PFSK-1 (cell line): ENCODE measurements around the gene BEAN1.

Source experiments
- FOXP2 ChIP-seq: optimal IDR thresholded peaks from 2 replicates; pipeline ENCODE3; 2011; ENCODE audit warnings: borderline replicate concordance, control low read depth, inconsistent platforms; ENCODE audit not compliant: insufficient read depth; ENCODE audit errors: extremely low read length, extremely low read depth
- POLR2AphosphoS5 ChIP-seq: IDR thresholded peaks from 2 replicates; pipeline ENCODE4 v1.6.1; 2012; ENCODE audit warnings: low read depth, mild to moderate bottlenecking, control low read depth, low read length, moderate library complexity
- SIN3A ChIP-seq: IDR thresholded peaks from 2 replicates; pipeline ENCODE4 v1.6.1; 2012; ENCODE audit warnings: mild to moderate bottlenecking, low read length, moderate library complexity, borderline replicate concordance; ENCODE audit not compliant: insufficient read depth
- TAF1 ChIP-seq: IDR thresholded peaks from 2 replicates; pipeline ENCODE4 v1.6.1; 2012; ENCODE audit warnings: low read length, control low read depth, borderline replicate concordance; ENCODE audit not compliant: insufficient read depth
- TF ChIP-seq, protein P1 (sequence below), 2 experiments: IDR thresholded peaks; 2 replicates each; pipeline versions ENCODE4 v1.6.1 to v1.8.0; 2011 to 2012; ENCODE audit warnings: low read depth in 2 of 2, low read length in 2 of 2, control low read depth in 1 of 2, inconsistent platforms in 1 of 2, mild to moderate bottlenecking in 1 of 2, moderate library complexity in 1 of 2; ENCODE audit not compliant: insufficient read depth in 1 of 2

Gene BEAN1

DNA sequence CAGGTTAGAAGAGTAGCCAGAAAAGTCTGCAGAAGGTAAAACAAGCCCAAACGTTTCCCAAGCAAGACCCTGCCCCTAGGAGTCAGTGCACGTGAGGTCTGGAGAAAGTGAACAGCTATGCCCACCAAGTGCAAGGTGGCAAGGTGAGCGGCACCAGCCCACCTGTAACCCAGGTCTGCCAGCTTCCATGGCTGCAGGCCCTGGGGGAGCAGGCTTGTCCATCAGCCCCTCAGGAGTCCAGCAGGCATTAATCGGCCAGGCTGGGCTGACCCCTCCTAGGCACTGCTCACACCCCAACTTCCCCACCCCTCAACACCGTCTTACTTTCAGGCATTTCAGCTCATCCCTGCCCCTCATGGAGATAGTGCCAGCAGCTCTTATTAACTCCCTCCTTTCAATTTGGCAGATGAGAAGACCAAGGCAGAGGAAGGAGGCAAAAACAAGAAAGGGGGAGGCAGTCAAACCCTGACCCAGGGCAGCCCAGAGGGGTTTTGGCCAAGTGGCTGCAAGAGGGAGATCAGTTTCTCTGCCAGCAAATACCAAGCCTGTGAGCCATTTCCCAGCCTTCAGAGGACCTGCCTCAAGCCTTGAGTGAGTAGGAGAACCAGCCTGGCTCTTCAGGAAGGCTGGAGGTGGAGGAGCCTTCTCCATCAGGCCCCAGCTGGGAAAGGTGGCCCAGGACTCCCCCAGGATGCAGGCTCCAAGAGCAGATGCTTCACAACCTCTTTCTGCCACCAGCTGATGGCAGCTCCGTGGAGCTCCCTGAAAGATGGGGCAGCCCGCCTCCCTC, 14.7 kb downstream of the BEAN1 start:
- TF ChIP-seq, protein P1, sequence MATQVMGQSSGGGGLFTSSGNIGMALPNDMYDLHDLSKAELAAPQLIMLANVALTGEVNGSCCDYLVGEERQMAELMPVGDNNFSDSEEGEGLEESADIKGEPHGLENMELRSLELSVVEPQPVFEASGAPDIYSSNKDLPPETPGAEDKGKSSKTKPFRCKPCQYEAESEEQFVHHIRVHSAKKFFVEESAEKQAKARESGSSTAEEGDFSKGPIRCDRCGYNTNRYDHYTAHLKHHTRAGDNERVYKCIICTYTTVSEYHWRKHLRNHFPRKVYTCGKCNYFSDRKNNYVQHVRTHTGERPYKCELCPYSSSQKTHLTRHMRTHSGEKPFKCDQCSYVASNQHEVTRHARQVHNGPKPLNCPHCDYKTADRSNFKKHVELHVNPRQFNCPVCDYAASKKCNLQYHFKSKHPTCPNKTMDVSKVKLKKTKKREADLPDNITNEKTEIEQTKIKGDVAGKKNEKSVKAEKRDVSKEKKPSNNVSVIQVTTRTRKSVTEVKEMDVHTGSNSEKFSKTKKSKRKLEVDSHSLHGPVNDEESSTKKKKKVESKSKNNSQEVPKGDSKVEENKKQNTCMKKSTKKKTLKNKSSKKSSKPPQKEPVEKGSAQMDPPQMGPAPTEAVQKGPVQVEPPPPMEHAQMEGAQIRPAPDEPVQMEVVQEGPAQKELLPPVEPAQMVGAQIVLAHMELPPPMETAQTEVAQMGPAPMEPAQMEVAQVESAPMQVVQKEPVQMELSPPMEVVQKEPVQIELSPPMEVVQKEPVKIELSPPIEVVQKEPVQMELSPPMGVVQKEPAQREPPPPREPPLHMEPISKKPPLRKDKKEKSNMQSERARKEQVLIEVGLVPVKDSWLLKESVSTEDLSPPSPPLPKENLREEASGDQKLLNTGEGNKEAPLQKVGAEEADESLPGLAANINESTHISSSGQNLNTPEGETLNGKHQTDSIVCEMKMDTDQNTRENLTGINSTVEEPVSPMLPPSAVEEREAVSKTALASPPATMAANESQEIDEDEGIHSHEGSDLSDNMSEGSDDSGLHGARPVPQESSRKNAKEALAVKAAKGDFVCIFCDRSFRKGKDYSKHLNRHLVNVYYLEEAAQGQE (IDR thresholded peaks at IDR 0.05; ENCODE audit: insufficient read depth in 1 of 2, low read depth in 2 of 2, low read length in 2 of 2) = no peak
- TF ChIP-seq FOXP2 (no peak), SIN3A (no peak), POLR2AphosphoS5 (no peak), TAF1 (no peak)

DNA sequence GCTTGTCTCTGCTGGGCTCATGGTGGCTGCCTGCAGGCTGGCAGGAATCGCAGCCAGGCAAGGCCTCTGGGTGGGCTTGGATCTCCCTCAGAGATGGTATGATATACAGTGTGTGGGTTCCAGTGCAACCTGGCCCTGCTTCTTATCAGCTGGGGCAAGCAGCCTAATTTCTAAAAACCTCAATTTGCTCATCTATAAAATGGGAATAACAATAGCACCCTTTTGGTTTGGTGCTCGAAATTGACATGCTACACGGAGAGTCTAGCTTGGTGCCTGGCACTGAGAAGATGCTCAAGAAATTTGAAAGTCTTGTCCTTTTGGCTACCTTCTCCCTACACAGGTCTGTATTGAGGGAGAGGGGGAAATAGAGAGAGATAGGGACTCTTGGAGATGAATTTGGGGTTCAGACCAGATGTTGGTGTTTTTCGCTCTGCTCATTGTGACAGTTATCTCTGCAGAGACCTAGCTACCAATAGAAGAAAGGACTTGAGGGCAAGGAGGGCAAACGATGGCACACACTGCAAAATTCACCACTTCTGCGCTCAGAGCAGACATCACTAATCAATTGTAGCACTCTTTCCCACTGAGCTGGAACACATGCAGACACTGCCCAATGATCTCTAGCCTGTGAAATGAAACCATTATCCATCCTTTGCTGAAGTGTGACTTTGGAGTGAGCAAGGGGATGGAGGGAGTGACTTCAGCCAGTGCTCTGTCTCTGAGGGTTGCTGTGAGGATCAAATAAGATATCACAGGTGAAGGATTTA, 15.6 kb downstream of the BEAN1 start:
- TF ChIP-seq TAF1 (no peak), FOXP2 (no peak), POLR2AphosphoS5 (no peak), SIN3A (no peak)
- TF ChIP-seq, protein P1 (IDR thresholded peaks at IDR 0.05; ENCODE audit: insufficient read depth in 1 of 2, low read depth in 2 of 2, low read length in 2 of 2) = no peak

DNA sequence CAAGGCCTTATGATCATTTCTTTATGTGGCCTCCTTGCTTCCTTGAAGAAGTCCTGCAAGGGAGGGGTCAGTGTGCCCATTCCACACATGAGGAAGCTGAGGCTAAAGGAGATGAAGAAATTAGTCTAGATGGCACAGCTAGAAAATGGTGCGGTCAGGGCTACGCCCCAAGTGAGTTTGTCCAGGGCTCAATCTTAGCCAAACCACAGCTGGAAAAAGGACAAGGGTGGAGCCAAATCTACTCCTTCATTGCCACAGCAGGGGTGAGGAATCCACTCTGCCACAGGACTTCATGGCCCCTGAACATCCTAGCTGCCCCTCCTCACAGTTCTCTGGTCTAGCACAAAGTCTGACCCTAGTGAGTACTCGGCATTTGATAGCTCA, 16.2 kb downstream of the BEAN1 start:
- TF ChIP-seq POLR2AphosphoS5 (no peak), FOXP2 (no peak), TAF1 (no peak), SIN3A (no peak)
- TF ChIP-seq, protein P1 (IDR thresholded peaks at IDR 0.05; ENCODE audit: insufficient read depth in 1 of 2, low read depth in 2 of 2, low read length in 2 of 2) = no peak

DNA sequence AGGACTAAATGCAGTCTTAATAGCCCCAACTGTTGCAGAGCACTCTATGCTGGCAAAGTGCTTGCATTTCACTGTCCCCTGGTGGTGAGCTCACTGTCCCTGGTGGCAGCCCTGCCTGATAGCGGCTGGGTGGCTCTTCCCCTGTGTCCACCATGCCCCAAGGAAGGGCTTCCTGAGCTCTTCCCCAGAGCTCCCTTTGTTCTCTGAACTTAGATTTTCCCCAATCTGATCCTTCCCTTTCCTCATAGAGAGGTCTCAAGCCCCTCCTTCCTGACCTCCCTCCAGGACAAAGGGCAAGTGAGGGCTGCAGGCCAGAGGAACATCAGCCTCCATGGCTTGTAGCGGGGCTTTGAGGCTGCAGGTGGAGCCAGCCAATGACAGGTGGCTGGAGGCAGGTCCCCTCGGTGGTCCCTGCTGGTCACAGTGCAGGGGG, 17.0 kb downstream of the BEAN1 start:
- TF ChIP-seq POLR2AphosphoS5 (no peak), SIN3A (no peak), FOXP2 (no peak), TAF1 (no peak)
- TF ChIP-seq, protein P1 (IDR thresholded peaks at IDR 0.05; ENCODE audit: insufficient read depth in 1 of 2, low read depth in 2 of 2, low read length in 2 of 2) = no peak
